GM20000 (cell line): Measurements from ENCODE around the gene HSD17B14.

Experiments
- DNase-seq: peaks from one replicate; pipeline ENCODE4 v3.0.0; 2012; ENCODE audit warnings: low spot score
- CTCF ChIP-seq: IDR thresholded peaks from 2 replicates; pipeline ENCODE4 v1.5.1; 2012; ENCODE audit warnings: mild to moderate bottlenecking, control low read depth; ENCODE audit errors: extremely low read depth, missing control alignments

Gene HSD17B14

GRCh38 chr19:48812094-48812929 is 24.0 kb downstream of the HSD17B14 start:
- no peak for TF ChIP-seq CTCF
- DNase-seq: peak; percentile 95

GRCh38 chr19:48810151-48810550 is 26.1 kb downstream of the HSD17B14 start:
- TF ChIP-seq CTCF: no peak
- peak; percentile 22 for DNase-seq

GRCh38 chr19:48807590-48808308 is 28.5 kb downstream of the HSD17B14 start:
- no peak for TF ChIP-seq CTCF
- DNase-seq: no peak

GRCh38 chr19:48806818-48807589 is 29.3 kb downstream of the HSD17B14 start:
- TF ChIP-seq CTCF: no peak
- DNase-seq: no peak

- no peak for TF ChIP-seq CTCF
- peak; percentile 76 for DNase-seq
These were observed 29.8 kb downstream of the HSD17B14 start for GRCh38 chr19:48806518-48806817.

- DNase-seq: no peak
- no peak for TF ChIP-seq CTCF
These were observed 30.8 kb downstream of the HSD17B14 start for GRCh38 chr19:48805452-48805851.

GRCh38 chr19:48804496-48804895 is 31.8 kb downstream of the HSD17B14 start:
- TF ChIP-seq CTCF: no peak

More at GRCh38 chr19:48804496-48804895, 31.8 kb downstream of the HSD17B14 start:
- no peak for DNase-seq
